ENCODE measurements around the gene CPLANE1.

CPLANE1 gene

GRCh38 chr5:37090781-37091180, 158.4 kb downstream of the CPLANE1 start:
- no peak for TF ChIP-seq CTCF (IDR thresholded peaks at IDR 0.05; ENCODE audit: low read depth, low read length, poor library complexity, severe bottlenecking)
- Histone ChIP-seq H3K4me1 (ENCODE audit: control insufficient read depth, low read length) (no peaks in the 10 kb centered on the region), H3F3A (ENCODE audit: control insufficient read depth, insufficient read depth) (no peaks in the 10 kb centered on the region), H3K79me2 (ENCODE audit: control insufficient read depth, low read length) (no peaks in the 10 kb centered on the region), H3K27me3 (ENCODE audit: control insufficient read depth, low read length) (no peaks in the 10 kb centered on the region), H4K20me1 (ENCODE audit: control insufficient read depth, insufficient read depth, low read depth, low read length) (no peaks in the 10 kb centered on the region), H3K4me2 (ENCODE audit: low read length) (no peak overlapping the region), H3K4me3 (ENCODE audit: low read length) (no peak overlapping the region), H3K9me2 (replicated peaks; ENCODE audit: control insufficient read depth, low read length) (no peaks in the 10 kb centered on the region), H3K36me3 (ENCODE audit: control insufficient read depth, low read length) (no peaks in the 10 kb centered on the region), H3K9me3 (ENCODE audit: control insufficient read depth, insufficient read depth, low read length) (no peaks in the 10 kb centered on the region), H3K27ac (ENCODE audit: low read depth, low read length) (no peak overlapping the region)

GRCh38 chr5:37090123-37090726, 159.0 kb downstream of the CPLANE1 start:
- no peaks in the 10 kb centered on the region for H3K79me2 ChIP-seq (ENCODE audit: control insufficient read depth, low read length)
- no peaks in the 10 kb centered on the region for H3K27me3 ChIP-seq (ENCODE audit: control insufficient read depth, low read length)
- H3K36me3 ChIP-seq (ENCODE audit: control insufficient read depth, low read length) = no peaks in the 10 kb centered on the region
- H3K9me2 ChIP-seq (replicated peaks; ENCODE audit: control insufficient read depth, low read length) = no peaks in the 10 kb centered on the region
- no peak for TF ChIP-seq CTCF (IDR thresholded peaks at IDR 0.05; ENCODE audit: low read depth, low read length, poor library complexity, severe bottlenecking)
- no peak for TF ChIP-seq EZH2phosphoT487 (IDR thresholded peaks at IDR 0.05; ENCODE audit: borderline replicate concordance, low read length)
- no peak overlapping the region for H3K4me2 ChIP-seq (ENCODE audit: low read length)
- no peaks in the 10 kb centered on the region for H3K9me3 ChIP-seq (ENCODE audit: control insufficient read depth, insufficient read depth, low read length)
- H4K20me1 ChIP-seq (ENCODE audit: control insufficient read depth, insufficient read depth, low read depth, low read length) = no peaks in the 10 kb centered on the region
- H3K4me3 ChIP-seq (ENCODE audit: low read length) = no peak overlapping the region
- no peaks in the 10 kb centered on the region for H3F3A ChIP-seq (ENCODE audit: control insufficient read depth, insufficient read depth)
- H3K27ac ChIP-seq (ENCODE audit: low read depth, low read length) = no peak overlapping the region
- H3K4me1 ChIP-seq (ENCODE audit: control insufficient read depth, low read length) = no peaks in the 10 kb centered on the region

- H3K4me3 ChIP-seq (ENCODE audit: low read length) = no peak overlapping the region
- H3K27ac ChIP-seq (ENCODE audit: low read depth, low read length) = no peak overlapping the region
- no peak overlapping the region for H3K4me2 ChIP-seq (ENCODE audit: low read length)
- no peaks in the 10 kb centered on the region for H3K79me2 ChIP-seq (ENCODE audit: control insufficient read depth, low read length)
- H3K9me2 ChIP-seq (replicated peaks; ENCODE audit: control insufficient read depth, low read length) = no peaks in the 10 kb centered on the region
- H4K20me1 ChIP-seq (ENCODE audit: control insufficient read depth, insufficient read depth, low read depth, low read length) = no peaks in the 10 kb centered on the region
- no peak for TF ChIP-seq CTCF (IDR thresholded peaks at IDR 0.05; ENCODE audit: low read depth, low read length, poor library complexity, severe bottlenecking)
- no peak for TF ChIP-seq EZH2phosphoT487 (IDR thresholded peaks at IDR 0.05; ENCODE audit: borderline replicate concordance, low read length)
- H3F3A ChIP-seq (ENCODE audit: control insufficient read depth, insufficient read depth) = no peaks in the 10 kb centered on the region
- no peaks in the 10 kb centered on the region for H3K9me3 ChIP-seq (ENCODE audit: control insufficient read depth, insufficient read depth, low read length)
- no peaks in the 10 kb centered on the region for H3K27me3 ChIP-seq (ENCODE audit: control insufficient read depth, low read length)
- no peaks in the 10 kb centered on the region for H3K4me1 ChIP-seq (ENCODE audit: control insufficient read depth, low read length)
- H3K36me3 ChIP-seq (ENCODE audit: control insufficient read depth, low read length) = no peaks in the 10 kb centered on the region
Measured at GRCh38 chr5:37088009-37088408, 161.2 kb downstream of the CPLANE1 start.
